Calu3 (cell line): ENCODE data around the gene LRRC30. TPM values are rescaled to one million over a fixed set of nuclear protein-coding genes. Genes with fewer than 3 reads are reported as not detected.
"Not testable (repeated sequence)": the region's sequence is repeated elsewhere in the genome, so short reads cannot be mapped to it uniquely, and the experiment has no call there.

Source experiments
- BruUV-seq: library from RNA; stranded (reverse); fragments of 400-500 nt; replicated peaks from 2 replicates; lab custom pipeline; 2021; lab: Mats Ljungman, UMichigan
- CTCF ChIA-PET: fragments of 300-600 bp; sonication (Branson Sonifier 250); formaldehyde crosslinking; loops from one replicate; lab custom pipeline; 2022; ENCODE audit warnings: antibody characterized with exemption; lab: Charles Lee
- DNase-seq: peaks from one replicate; pipeline ENCODE4 v3.0.0; 2022
- H3K27ac Mint-ChIP-seq: one replicate; pipeline ENCODE4 v1.8.0; 2022; ENCODE audit warnings: mixed read lengths; ENCODE audit not compliant: unreplicated experiment
- H3K27me3 Mint-ChIP-seq: one replicate; pipeline ENCODE4 v1.8.0; 2022; ENCODE audit warnings: mixed read lengths; ENCODE audit not compliant: unreplicated experiment
- H3K36me3 Mint-ChIP-seq: one replicate; pipeline ENCODE4 v1.8.0; 2022; ENCODE audit warnings: mild to moderate bottlenecking, moderate library complexity, mixed read lengths; ENCODE audit not compliant: insufficient read depth, unreplicated experiment
- H3K4me1 Mint-ChIP-seq: one replicate; pipeline ENCODE4 v1.8.0; 2022; ENCODE audit warnings: mild to moderate bottlenecking, low read depth, mixed read lengths; ENCODE audit not compliant: unreplicated experiment
- H3K4me3 Mint-ChIP-seq: one replicate; pipeline ENCODE4 v1.8.0; 2022; ENCODE audit warnings: mild to moderate bottlenecking, low read depth, moderate library complexity, mixed read lengths; ENCODE audit not compliant: unreplicated experiment
- H3K9me3 Mint-ChIP-seq: one replicate; pipeline ENCODE4 v1.8.0; 2022; ENCODE audit warnings: low read depth, mixed read lengths; ENCODE audit not compliant: unreplicated experiment
- intact Hi-C: fragments of 100-400 bp; cut with micrococcal nuclease; formaldehyde crosslinking; loops from one replicate; pipeline ENCODE4 v1.10.0; 2022; ENCODE audit not compliant: unreplicated experiment
- total RNA-seq: library from RNA; stranded (reverse); gene quantifications from 2 replicates; pipeline ENCODE4 v1.2.3, GENCODE V29; 2022
- TF ChIP-seq, protein P1 (sequence below): fragments of 200-600 bp; IDR thresholded peaks from one replicate; pipeline ENCODE4 v1.8.0; 2022; ENCODE audit warnings: antibody characterized with exemption; ENCODE audit not compliant: unreplicated experiment

LRRC30 gene
- total RNA-seq, 1 experiment from 2014 or later: not detected

DNA sequence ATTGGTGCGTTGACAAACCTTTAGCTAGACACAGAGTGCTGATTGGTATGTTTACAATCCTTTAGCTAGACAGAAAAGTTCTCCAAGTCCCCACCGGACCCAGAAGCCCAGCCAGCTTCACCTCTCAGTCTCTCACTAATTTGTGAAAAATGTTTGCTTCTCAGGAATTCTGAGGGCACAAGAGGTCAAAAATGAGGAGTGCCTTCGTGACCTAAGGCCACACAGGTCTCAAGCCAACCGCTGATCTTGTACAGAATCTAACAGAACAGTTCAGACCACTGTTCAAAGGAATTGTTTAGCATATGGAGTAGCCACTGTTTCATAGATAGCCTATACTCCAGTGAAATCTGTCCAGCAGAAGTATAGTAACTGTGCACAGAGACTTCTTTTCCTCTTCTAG, 29.8 kb upstream of the LRRC30 start:
- H3K27ac Mint-ChIP-seq: no peak overlapping the region
- H3K4me1 Mint-ChIP-seq: no peaks in the 10 kb centered on the region
- H3K27me3 Mint-ChIP-seq: peaks cover 42% of the 10 kb centered on the region
- no peaks in the 10 kb centered on the region for H3K9me3 Mint-ChIP-seq
- H3K36me3 Mint-ChIP-seq: no peaks in the 10 kb centered on the region
- TF ChIP-seq, protein P1, sequence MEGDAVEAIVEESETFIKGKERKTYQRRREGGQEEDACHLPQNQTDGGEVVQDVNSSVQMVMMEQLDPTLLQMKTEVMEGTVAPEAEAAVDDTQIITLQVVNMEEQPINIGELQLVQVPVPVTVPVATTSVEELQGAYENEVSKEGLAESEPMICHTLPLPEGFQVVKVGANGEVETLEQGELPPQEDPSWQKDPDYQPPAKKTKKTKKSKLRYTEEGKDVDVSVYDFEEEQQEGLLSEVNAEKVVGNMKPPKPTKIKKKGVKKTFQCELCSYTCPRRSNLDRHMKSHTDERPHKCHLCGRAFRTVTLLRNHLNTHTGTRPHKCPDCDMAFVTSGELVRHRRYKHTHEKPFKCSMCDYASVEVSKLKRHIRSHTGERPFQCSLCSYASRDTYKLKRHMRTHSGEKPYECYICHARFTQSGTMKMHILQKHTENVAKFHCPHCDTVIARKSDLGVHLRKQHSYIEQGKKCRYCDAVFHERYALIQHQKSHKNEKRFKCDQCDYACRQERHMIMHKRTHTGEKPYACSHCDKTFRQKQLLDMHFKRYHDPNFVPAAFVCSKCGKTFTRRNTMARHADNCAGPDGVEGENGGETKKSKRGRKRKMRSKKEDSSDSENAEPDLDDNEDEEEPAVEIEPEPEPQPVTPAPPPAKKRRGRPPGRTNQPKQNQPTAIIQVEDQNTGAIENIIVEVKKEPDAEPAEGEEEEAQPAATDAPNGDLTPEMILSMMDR: no peak
- DNase-seq: no peak
- BruUV-seq: no TSS peak
- CTCF ChIA-PET: interaction anchor here (0.7 kb wide), 2 partner anchors 138 to 279 kb away, joined by 6 to 9 read pairs; no protein-coding TSS in a partner anchor
- intact Hi-C loops: no loop called here
- no peak overlapping the region for H3K4me3 Mint-ChIP-seq

DNA sequence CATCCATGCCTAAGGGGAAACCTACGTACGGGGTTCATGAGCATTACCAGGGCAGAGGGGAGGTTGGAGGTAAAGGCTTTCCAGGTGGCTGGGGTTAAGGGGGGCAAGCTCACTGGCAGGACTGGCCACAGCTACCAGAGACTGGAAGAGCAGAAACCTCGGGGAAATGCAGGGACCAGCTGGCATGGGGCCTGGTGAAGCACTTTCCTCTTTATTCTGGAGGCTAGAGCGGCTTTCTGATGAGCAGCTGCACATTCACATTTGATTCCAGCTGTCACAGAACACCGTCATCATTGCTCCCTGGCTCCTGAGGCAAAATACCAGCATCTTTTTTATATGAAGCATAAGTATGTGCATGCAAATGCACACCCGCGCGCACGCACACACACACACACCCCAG, 28.7 kb upstream of the LRRC30 start:
- TF ChIP-seq, protein P1: no peak
- no peak overlapping the region for H3K27ac Mint-ChIP-seq
- peaks cover 42% of the 10 kb centered on the region for H3K27me3 Mint-ChIP-seq
- DNase-seq: no peak
- no peak overlapping the region for H3K4me3 Mint-ChIP-seq
- H3K4me1 Mint-ChIP-seq: no peaks in the 10 kb centered on the region
- H3K36me3 Mint-ChIP-seq: no peaks in the 10 kb centered on the region
- BruUV-seq: no TSS peak
- H3K9me3 Mint-ChIP-seq: no peaks in the 10 kb centered on the region
- intact Hi-C loops: no loop called here
- CTCF ChIA-PET: interaction anchor here (0.7 kb wide), 1 partner anchor 515 kb away, joined by 5 read pairs; no protein-coding TSS in a partner anchor

DNA sequence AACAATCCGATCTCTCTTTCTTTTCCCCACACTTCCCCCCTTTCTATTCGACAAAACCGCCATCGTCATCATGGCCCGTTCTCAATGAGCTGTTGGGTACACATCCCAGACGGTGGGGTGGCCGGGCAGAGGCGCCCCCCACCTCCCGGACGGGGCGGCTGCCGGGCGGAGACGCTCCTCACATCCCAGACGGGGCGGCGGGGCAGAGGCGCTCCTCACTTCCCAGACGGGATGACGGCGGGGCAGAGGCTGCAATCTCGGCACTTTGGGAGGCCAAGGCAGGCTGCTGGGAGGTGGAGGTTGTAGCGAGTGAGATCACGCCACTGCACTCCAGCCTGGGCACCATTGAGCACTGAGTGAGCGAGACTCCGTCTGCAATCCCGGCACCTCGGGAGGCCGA, 27.3 kb upstream of the LRRC30 start:
- H3K27me3 Mint-ChIP-seq: peaks cover 28% of the 10 kb centered on the region
- H3K4me3 Mint-ChIP-seq, H3K36me3 Mint-ChIP-seq, intact Hi-C loops, H3K4me1 Mint-ChIP-seq, H3K27ac Mint-ChIP-seq, BruUV-seq, CTCF ChIA-PET, DNase-seq, H3K9me3 Mint-ChIP-seq: not testable (repeated sequence)

- Mint-ChIP-seq H3K36me3 (no peaks in the 10 kb centered on the region), H3K27me3 (peaks cover 28% of the 10 kb centered on the region), H3K4me1 (no peaks in the 10 kb centered on the region), H3K27ac (no peak overlapping the region), H3K4me3 (no peak overlapping the region), H3K9me3 (no peaks in the 10 kb centered on the region)
- CTCF ChIA-PET: no interaction called here
- no TSS peak for BruUV-seq
- TF ChIP-seq, protein P1: no peak
- DNase-seq: no peak
- intact Hi-C loops: no loop called here
Measured at GRCh38 chr18:7205346-7205745, 25.5 kb upstream of the LRRC30 start.

GRCh38 chr18:7206217-7206616, 24.7 kb upstream of the LRRC30 start:
- intact Hi-C loops: no loop called here
- BruUV-seq: no TSS peak
- DNase-seq: no peak
- Mint-ChIP-seq H3K27me3 (peaks cover 28% of the 10 kb centered on the region), H3K4me3 (no peak overlapping the region), H3K4me1 (no peaks in the 10 kb centered on the region), H3K36me3 (no peaks in the 10 kb centered on the region), H3K27ac (no peak overlapping the region), H3K9me3 (no peaks in the 10 kb centered on the region)
- TF ChIP-seq, protein P1: no peak
- CTCF ChIA-PET: no interaction called here
